CD4-positive, alpha-beta T cell (primary cell): ENCODE data around the gene ABCC3. TPM values are rescaled to one million over a fixed set of nuclear protein-coding genes. Genes with fewer than 3 reads are reported as not detected.

ENCODE experiments used
- ATAC-seq: fragments of 200-7000 bp; cut with Tn5 transposase; one replicate; pipeline ENCODE4 v1.10.0; 2022; ENCODE audit warnings: mild to moderate bottlenecking; ENCODE audit not compliant: poor library complexity
- CTCF ChIA-PET: fragments of 350-600 bp; sonication (Branson Sonifier 250); formaldehyde crosslinking; loops from one replicate; lab custom pipeline; 2021; ENCODE audit warnings: antibody characterized with exemption, inconsistent platforms; lab: Charles Lee
- POLR2A ChIA-PET: fragments of 350-600 bp; sonication (Branson Sonifier 250); formaldehyde crosslinking; loops from one replicate; lab custom pipeline; 2021; ENCODE audit warnings: antibody characterized with exemption, inconsistent platforms; lab: Charles Lee
- DNase-seq, 14 experiments: peaks; one replicate each; pipeline ENCODE4 v3.0.0-alpha.2; 2013 to 2020; ENCODE audit warnings: mixed read lengths in 2 of 14
- H3K27ac ChIP-seq, 2 donors: one replicate each; pipeline versions ENCODE4 v1.5.1 to v1.7.0; 2013; ENCODE audit warnings: low read length in 2 of 2, low read depth in 1 of 2, mild to moderate bottlenecking in 1 of 2
- H3K27me3 ChIP-seq, 2 experiments: 1 replicate in 1 of 2; 2 replicates in 1 of 2; pipeline versions ENCODE4 v1.6.1 to v1.7.0; 2013; ENCODE audit warnings: low read length in 2 of 2, control low read depth in 1 of 2, mild to moderate bottlenecking in 1 of 2, moderate library complexity in 1 of 2; ENCODE audit not compliant: insufficient read depth in 2 of 2, control insufficient read depth in 1 of 2
- H3K36me3 ChIP-seq: one replicate; pipeline ENCODE4 v1.6.1; 2013; ENCODE audit warnings: low read length, control low read depth; ENCODE audit not compliant: insufficient read depth
- H3K4me1 ChIP-seq: one replicate; pipeline ENCODE4 v1.6.1; 2013; ENCODE audit warnings: low read length, control low read depth; ENCODE audit not compliant: insufficient read depth
- H3K4me3 ChIP-seq: one replicate; pipeline ENCODE4 v1.5.1; 2013; ENCODE audit warnings: mild to moderate bottlenecking, low read length, moderate library complexity
- H3K9me3 ChIP-seq, 2 experiments: 1 replicate in 1 of 2; 2 replicates in 1 of 2; pipeline versions ENCODE4 v1.6.1 to v1.7.0; 2013; ENCODE audit warnings: low read length in 2 of 2, mild to moderate bottlenecking in 2 of 2, control low read depth in 1 of 2, moderate library complexity in 1 of 2; ENCODE audit not compliant: control insufficient read depth in 1 of 2, insufficient read depth in 1 of 2
- H3K27ac Mint-ChIP-seq: one replicate; pipeline ENCODE4 v1.8.0; 2020; ENCODE audit warnings: mixed read lengths
- H3K27me3 Mint-ChIP-seq: one replicate; pipeline ENCODE4 v1.8.0; 2021; ENCODE audit warnings: mixed read lengths
- H3K36me3 Mint-ChIP-seq: one replicate; pipeline ENCODE4 v1.8.0; 2021; ENCODE audit warnings: low read depth, mixed read lengths
- H3K4me1 Mint-ChIP-seq: one replicate; pipeline ENCODE4 v1.8.0; 2021; ENCODE audit warnings: low read depth, mixed read lengths
- H3K4me3 Mint-ChIP-seq: one replicate; pipeline ENCODE4 v1.8.0; 2020; ENCODE audit warnings: mild to moderate bottlenecking, mixed read lengths
- H3K9me3 Mint-ChIP-seq: one replicate; pipeline ENCODE4 v1.8.0; 2020; ENCODE audit warnings: mixed read lengths
- intact Hi-C, 2 experiments: fragments of 100-400 bp; cut with DNase I in 1 of 2; cut with micrococcal nuclease in 1 of 2; formaldehyde crosslinking; loops; one replicate each; pipeline versions ENCODE4 v1.15.1 to v1.9.0; 2023 to 2025; cut with DNase I, micrococcal nuclease
- total RNA-seq, 174 experiments: library from RNA in 2 of 174; stranded (reverse) in 2 of 174; gene quantifications; one replicate each; pipeline ENCODE4 v1.2.3 and lab custom pipeline; 2021 to 2026
- TF ChIP-seq, protein P1 (sequence below): fragments of 200-600 bp; IDR thresholded peaks from one replicate; pipeline ENCODE4 v1.8.0; 2022; ENCODE audit warnings: antibody characterized with exemption, mild to moderate bottlenecking

ABCC3 gene
- total RNA-seq, 2 experiments from 2014 or later: 0.19 TPM; not detected in 1

DNA sequence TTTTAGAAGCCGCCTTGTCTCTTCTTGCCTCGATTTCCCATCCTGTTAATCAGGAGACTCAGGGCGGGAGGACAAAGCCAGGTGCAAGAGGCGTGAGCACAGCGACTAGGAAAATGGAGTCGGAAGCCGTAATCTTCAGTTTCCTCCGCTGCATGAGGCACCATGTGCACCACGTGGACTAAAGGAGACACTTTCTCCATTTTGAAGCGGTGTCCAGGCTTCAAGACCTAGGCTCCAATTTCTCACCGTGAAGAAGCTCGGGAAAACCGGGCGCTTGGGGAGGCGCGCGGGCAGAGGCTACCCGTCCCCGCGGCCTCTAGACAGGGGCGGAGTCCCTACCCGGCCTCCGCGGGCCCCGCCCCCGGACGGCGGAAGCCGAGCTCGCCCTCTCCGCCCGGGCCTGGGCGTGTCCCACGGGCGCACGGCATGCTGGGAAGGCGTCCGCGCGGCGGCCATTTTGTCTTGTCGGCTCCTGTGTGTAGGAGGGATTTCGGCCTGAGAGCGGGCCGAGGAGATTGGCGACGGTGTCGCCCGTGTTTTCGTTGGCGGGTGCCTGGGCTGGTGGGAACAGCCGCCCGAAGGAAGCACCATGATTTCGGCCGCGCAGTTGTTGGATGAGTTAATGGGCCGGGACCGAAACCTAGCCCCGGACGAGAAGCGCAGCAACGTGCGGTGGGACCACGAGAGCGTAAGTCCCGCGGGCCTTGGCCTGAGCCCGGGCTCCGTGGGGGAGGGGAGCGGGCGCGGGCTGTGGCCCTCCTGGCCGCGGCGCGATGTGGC lies 84.7 kb downstream of the ABCC3 start, which contains the start of gene LUC7L3:
Gene LUC7L3, plus strand, starts transcription at position 460 of the 780 bp plus-strand sequence. Its CDS starts 130 bp downstream, at position 590.
- Mint-ChIP-seq H3K27me3 (no peaks in the 10 kb centered on the region), H3K36me3 (peaks cover 31% of the 10 kb centered on the region), H3K4me1 (peaks cover 34% of the 10 kb centered on the region), H3K4me3 (peak within 1 kb of the TSS; percentile 95), H3K27ac (peak within 1 kb of the TSS; percentile 86), H3K9me3 (no peaks in the 10 kb centered on the region)
- Histone ChIP-seq H3K4me1 (peaks cover 27% of the 10 kb centered on the region), H3K4me3 (peak within 1 kb of the TSS; percentile 79), H3K36me3 (peaks cover 9% of the 10 kb centered on the region), H3K27ac (peak within 1 kb of the TSS; percentile 89 to 97), H3K9me3 (no peaks in the 10 kb centered on the region), H3K27me3 (no peaks in the 10 kb centered on the region)
- intact Hi-C loops: loop anchor here (1.0 to 5.0 kb wide), 3 partner anchors 11 to 433 kb away; partner anchors contain the start of genes ANKRD40 (in 1 of the 2) and NME1 (in 1 of the 2)
- CTCF ChIA-PET: interaction anchor here (1.2 kb wide), 1 partner anchor 322 kb away, joined by 3 read pairs; the partner anchor contains the start of gene LRRC59
- DNase-seq: peak; percentile 84 to 96 (median 90)
- peak; percentile 91 for ATAC-seq
- POLR2A ChIA-PET: interaction anchor here (0.6 to 4.4 kb wide), 16 partner anchors 8 to 434 kb away, joined by 3 to 82 read pairs (median 4); partner anchors contain the start of genes ANKRD40, CACNA1G, LRRC59 and NME1
- TF ChIP-seq, protein P1, sequence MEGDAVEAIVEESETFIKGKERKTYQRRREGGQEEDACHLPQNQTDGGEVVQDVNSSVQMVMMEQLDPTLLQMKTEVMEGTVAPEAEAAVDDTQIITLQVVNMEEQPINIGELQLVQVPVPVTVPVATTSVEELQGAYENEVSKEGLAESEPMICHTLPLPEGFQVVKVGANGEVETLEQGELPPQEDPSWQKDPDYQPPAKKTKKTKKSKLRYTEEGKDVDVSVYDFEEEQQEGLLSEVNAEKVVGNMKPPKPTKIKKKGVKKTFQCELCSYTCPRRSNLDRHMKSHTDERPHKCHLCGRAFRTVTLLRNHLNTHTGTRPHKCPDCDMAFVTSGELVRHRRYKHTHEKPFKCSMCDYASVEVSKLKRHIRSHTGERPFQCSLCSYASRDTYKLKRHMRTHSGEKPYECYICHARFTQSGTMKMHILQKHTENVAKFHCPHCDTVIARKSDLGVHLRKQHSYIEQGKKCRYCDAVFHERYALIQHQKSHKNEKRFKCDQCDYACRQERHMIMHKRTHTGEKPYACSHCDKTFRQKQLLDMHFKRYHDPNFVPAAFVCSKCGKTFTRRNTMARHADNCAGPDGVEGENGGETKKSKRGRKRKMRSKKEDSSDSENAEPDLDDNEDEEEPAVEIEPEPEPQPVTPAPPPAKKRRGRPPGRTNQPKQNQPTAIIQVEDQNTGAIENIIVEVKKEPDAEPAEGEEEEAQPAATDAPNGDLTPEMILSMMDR: no peak

DNA sequence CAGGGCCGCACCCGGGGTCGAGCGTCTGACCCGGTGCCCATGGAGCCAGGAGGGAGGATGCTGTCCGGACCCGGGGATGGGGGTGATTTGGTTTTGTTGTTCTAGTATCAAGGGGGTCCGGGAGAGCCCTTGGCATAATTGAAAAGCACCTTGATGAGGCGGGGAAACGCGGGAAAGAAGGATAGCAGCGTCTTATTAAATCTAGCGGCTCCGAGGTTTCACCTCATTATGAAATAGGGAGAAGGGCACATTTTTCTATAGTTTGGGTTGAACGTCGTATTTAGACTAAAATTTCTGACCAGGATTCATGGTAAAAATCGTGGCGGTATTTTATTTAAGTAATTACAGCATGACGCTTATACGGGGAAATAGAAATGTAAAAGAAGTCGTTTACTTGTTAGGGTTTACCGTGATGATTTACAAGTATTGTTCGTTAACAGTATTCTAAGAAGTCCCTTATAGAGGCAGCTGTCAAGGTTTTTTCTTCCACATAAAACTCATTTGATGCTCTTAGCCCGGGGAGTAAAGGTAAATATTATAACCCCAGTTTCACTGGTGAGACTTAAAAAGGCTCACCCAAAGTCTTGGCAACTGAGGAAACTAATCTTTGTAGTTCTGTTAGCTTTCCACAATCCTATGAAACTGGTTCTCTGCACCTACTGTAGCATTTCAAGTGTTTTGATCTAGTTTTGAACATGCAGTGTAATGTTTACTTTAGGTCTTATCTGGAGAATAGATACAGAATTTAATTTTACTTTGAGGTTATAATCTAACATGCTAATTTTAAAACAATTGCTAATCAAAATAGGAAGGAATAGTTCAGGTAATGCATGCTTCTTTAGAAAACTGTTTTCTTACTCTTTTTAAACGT lies 85.5 kb downstream of the ABCC3 start:
- DNase-seq (no peak), ATAC-seq (no peak)
- Mint-ChIP-seq H3K4me1 (peaks cover 34% of the 10 kb centered on the region), H3K9me3 (no peaks in the 10 kb centered on the region), H3K27ac (peak overlapping the region; percentile 86), H3K4me3 (peak overlapping the region; percentile 95), H3K27me3 (no peaks in the 10 kb centered on the region), H3K36me3 (peaks cover 31% of the 10 kb centered on the region)
- H3K4me1 ChIP-seq: peaks cover 35% of the 10 kb centered on the region
- peak overlapping the region; percentile 89 to 97 for H3K27ac ChIP-seq
- peak overlapping the region; percentile 79 for H3K4me3 ChIP-seq
- no peaks in the 10 kb centered on the region for H3K27me3 ChIP-seq
- POLR2A ChIA-PET: interaction anchor here (0.8 to 4.4 kb wide), 13 partner anchors 7 to 433 kb away, joined by 3 to 82 read pairs (median 5); partner anchors contain the start of genes ANKRD40, CACNA1G, LRRC59 and NME1
- CTCF ChIA-PET: interaction anchor here (1.2 kb wide), 1 partner anchor 323 kb away, joined by 3 read pairs; the partner anchor contains the start of gene LRRC59
- H3K36me3 ChIP-seq: peaks cover 9% of the 10 kb centered on the region
- intact Hi-C loops: loop anchor here (1.0 to 5.0 kb wide), 3 partner anchors 12 to 432 kb away; partner anchors contain the start of genes ANKRD40 (in 1 of the 2) and NME1 (in 1 of the 2)
- TF ChIP-seq, protein P1: no peak
- no peaks in the 10 kb centered on the region for H3K9me3 ChIP-seq
